Ovary (tissue), 9 donors: ENCODE data around the gene NAALADL1. TPM values are rescaled to one million over a fixed set of nuclear protein-coding genes. Genes with fewer than 3 reads are reported as not detected.

ENCODE experiments used
- DNase-seq, 5 donors: peaks; one replicate each; pipeline ENCODE4 v3.0.0-alpha.2; 2019 to 2020
- H3K27ac ChIP-seq, 2 donors: fragments of 200-600 bp; one replicate each; pipeline versions ENCODE4 v1.5.1 to v1.8.0; 2019 to 2022
- H3K27me3 ChIP-seq: fragments of 200-600 bp; one replicate; pipeline ENCODE4 v1.8.0; 2022
- H3K36me3 ChIP-seq: fragments of 200-600 bp; sonication (generic); one replicate; pipeline ENCODE4 v1.5.1; 2019
- H3K4me1 ChIP-seq: one replicate; pipeline ENCODE4 v1.8.1; 2013; ENCODE audit warnings: mild to moderate bottlenecking, moderate library complexity; ENCODE audit not compliant: insufficient read depth
- H3K4me3 ChIP-seq: fragments of 200-600 bp; sonication (generic); one replicate; pipeline ENCODE4 v1.5.1; 2017
- H3K9me3 ChIP-seq, 2 donors: fragments of 200-600 bp in 1 of 2; sonication (generic) in 1 of 2; one replicate each; pipeline versions ENCODE4 v1.5.1 to v1.8.1; 2013 to 2019; ENCODE audit warnings: mild to moderate bottlenecking in 1 of 2, moderate library complexity in 1 of 2
- EP300 ChIP-seq: sonication (generic); formaldehyde crosslinking; IDR thresholded peaks from one replicate; pipeline ENCODE4 v1.6.1; 2017; ENCODE audit warnings: antibody characterized with exemption
- POLR2A ChIP-seq: fragments of 450-650 bp; IDR thresholded peaks from one replicate; pipeline ENCODE4 v1.6.1; 2017; ENCODE audit warnings: antibody characterized with exemption, mild to moderate bottlenecking, moderate library complexity
- WGBS, 3 donors: extraction: QIAGEN DNeasy Blood & Tissue Kit in 1 of 3; methylation state at CpG; one replicate each; pipeline versions ENCODE4 v1.1.5 to v1.1.7; 2013 to 2017; 5-methylcytosine and 5-hydroxymethylcytosine counted together
- intact Hi-C, 4 donors: fragments of 100-400 bp; cut with DNase I; formaldehyde crosslinking; loops; one replicate each; pipeline versions ENCODE4 v1.11.0 to v1.15.1; 2022 to 2023
- polyA plus RNA-seq, 2 donors: library from polyadenylated mRNA; stranded (reverse); fragments of 200-250 nt in 1 of 2; fragments of 350-450 nt in 1 of 2; fragmentation: Illumina TruSeq in 1 of 2; extraction: RNeasy Lipid Tissue Mini Kit (QIAGEN cat#74804) in 1 of 2; gene quantifications; one replicate each; pipeline ENCODE4 v1.2.3, GENCODE V29; 2013 to 2014
- total RNA-seq, 7 donors: library from RNA; depleted of rRNA in 2 of 7; stranded (reverse); fragments of >200 nt in 2 of 7; fragmentation: NEBNext Ultra II Directional in 3 of 7; extraction: Animal tissue kit (Norgen Biotek cat#: 25700) in 3 of 7; gene quantifications; one replicate each; pipeline versions ENCODE4 v1.1.0 to v1.2.4, GENCODE V29; 2016 to 2023
- TF ChIP-seq, protein P1 (sequence below), 3 donors: fragments of 450-650 bp in 2 of 3; fragments of 200-600 bp in 1 of 3; IDR thresholded peaks; one replicate each; pipeline versions ENCODE4 v1.5.1 to v1.8.0; 2016 to 2022; ENCODE audit warnings: antibody characterized with exemption in 3 of 3, mild to moderate bottlenecking in 1 of 3
- donor health status: DM: no; HTN: no; CAD: no; lungs with moderate emphysema.
- donor health status: DM: no; HTN: no; CAD: no.
- donor health status: Bipolar disorder and iron deficiency.
- donor health status: DM: yes; HTN: yes; CAD: no.
- donor health status: DM: no; HTN: no; CAD: no.
- donor health status: DM: yes; HTN: yes; CAD: no.

The NAALADL1 gene
- total and polyA plus RNA-seq, 9 donors, result 7.1 to 33.7 (median 17.6) TPM

DNA sequence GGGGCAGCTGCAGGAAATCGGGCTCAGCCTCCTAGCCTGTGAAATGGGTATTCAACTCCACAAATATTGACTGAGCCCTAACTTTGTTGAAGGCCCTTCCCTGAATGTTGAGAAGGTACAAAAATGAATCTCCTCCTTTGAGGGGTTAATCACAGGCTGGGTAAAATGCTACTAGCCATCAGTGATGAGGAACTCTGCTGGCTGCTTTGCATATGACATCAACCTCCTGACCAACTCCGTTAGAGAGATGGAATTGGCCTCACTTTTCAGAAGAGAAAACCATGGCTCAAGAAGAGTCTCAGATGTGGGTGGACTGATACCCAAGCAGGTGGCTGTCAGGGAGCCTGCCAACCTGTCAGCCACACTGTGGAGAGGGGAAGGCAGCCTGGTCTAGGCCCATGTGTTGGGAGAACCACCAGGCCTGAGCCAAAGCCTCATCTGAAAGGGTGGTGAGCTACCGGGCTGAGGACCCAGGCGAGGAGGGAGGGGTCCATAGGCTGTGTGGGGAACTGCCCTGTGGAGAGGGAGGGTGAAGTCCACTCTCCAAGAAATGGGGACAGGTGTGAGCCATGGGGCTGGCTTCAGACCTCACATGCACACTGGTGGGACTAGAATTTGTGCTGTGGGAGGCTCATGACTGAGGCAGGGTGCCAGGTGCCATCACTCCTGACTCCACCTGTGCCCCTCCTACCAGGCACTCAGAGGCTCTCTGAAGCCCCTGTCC lies 13.7 kb upstream of the NAALADL1 start:
- H3K9me3 ChIP-seq, result no peaks in the 10 kb centered on the region
- H3K27me3 ChIP-seq, result no peaks in the 10 kb centered on the region
- no peak overlapping the region for H3K27ac ChIP-seq
- H3K4me1 ChIP-seq, result no peaks in the 10 kb centered on the region
- no peak overlapping the region for H3K4me3 ChIP-seq
- DNase-seq, result no peak
- TF ChIP-seq EP300, result no peak
- TF ChIP-seq, protein P1, sequence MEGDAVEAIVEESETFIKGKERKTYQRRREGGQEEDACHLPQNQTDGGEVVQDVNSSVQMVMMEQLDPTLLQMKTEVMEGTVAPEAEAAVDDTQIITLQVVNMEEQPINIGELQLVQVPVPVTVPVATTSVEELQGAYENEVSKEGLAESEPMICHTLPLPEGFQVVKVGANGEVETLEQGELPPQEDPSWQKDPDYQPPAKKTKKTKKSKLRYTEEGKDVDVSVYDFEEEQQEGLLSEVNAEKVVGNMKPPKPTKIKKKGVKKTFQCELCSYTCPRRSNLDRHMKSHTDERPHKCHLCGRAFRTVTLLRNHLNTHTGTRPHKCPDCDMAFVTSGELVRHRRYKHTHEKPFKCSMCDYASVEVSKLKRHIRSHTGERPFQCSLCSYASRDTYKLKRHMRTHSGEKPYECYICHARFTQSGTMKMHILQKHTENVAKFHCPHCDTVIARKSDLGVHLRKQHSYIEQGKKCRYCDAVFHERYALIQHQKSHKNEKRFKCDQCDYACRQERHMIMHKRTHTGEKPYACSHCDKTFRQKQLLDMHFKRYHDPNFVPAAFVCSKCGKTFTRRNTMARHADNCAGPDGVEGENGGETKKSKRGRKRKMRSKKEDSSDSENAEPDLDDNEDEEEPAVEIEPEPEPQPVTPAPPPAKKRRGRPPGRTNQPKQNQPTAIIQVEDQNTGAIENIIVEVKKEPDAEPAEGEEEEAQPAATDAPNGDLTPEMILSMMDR (IDR thresholded peaks at IDR 0.05), result no peak
- TF ChIP-seq POLR2A, result no peak
- no peaks in the 10 kb centered on the region for H3K36me3 ChIP-seq
- intact Hi-C loops, result no loop called here
- 58 to 66% (median 65%) methylated on average over 4 of the region's 4 CpGs for WGBS, 3 donors

DNA sequence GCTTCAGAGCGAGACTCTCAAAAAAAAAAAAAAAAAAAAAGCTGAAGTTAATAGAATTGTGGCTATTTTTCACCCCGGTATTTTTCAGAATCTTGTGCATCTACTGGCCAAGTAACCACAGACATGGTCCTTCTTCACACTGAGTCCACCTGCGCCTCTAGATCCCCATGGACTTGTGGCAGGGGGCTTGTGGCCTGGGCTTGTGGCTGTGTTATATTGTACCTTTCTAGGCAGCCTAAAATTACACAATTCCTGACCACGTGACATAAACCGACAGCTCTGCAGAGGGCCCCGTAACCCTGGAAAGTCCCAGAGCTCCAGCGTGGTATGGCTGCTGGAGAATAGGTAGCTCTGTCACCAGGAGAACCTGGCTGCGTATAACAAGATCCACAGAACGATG lies 10.9 kb upstream of the NAALADL1 start:
- Histone ChIP-seq H3K27me3 (no peaks in the 10 kb centered on the region), H3K27ac (no peak overlapping the region), H3K4me1 (no peaks in the 10 kb centered on the region), H3K36me3 (no peaks in the 10 kb centered on the region), H3K4me3 (no peak overlapping the region), H3K9me3 (no peaks in the 10 kb centered on the region)
- intact Hi-C loops, result no loop called here
- TF ChIP-seq, protein P1 (IDR thresholded peaks at IDR 0.05), result no peak
- TF ChIP-seq POLR2A (no peak), EP300 (no peak)
- DNase-seq, result no peak
- WGBS, 3 donors, result 63 to 65% (median 63%) methylated on average over 9 of the region's 9 CpGs

DNA sequence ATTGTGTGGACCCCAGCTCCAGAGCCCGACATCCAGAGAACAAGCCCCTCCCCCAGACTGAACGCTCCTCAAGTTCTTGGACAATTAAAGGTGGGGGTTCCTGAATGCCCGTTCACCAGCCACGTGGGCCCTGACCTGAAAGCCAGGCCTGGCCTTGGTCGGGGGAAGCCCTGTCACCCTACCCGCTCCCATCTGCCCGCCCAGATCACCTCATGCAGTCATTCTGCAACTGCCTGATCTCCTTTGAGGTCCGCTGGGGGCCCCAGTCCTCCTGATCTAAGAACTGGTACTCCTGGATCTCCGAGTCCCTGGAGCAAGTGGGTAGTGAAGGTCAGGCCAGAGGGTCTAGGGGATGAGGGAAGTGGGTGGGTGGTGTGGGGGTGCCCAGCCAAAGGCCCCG lies 9.1 kb upstream of the NAALADL1 start:
- intact Hi-C loops, result no loop called here
- no peak overlapping the region for H3K27ac ChIP-seq
- WGBS, 3 donors, result 73 to 81% (median 75%) methylated on average over 9 to 10 of the region's 10 CpGs
- no peaks in the 10 kb centered on the region for H3K4me1 ChIP-seq
- no peak for DNase-seq
- H3K9me3 ChIP-seq, result no peaks in the 10 kb centered on the region
- no peak for TF ChIP-seq EP300
- TF ChIP-seq, protein P1 (IDR thresholded peaks at IDR 0.05), result no peak
- TF ChIP-seq POLR2A, result no peak
- no peaks in the 10 kb centered on the region for H3K36me3 ChIP-seq
- H3K4me3 ChIP-seq, result no peak overlapping the region
- H3K27me3 ChIP-seq, result no peaks in the 10 kb centered on the region

DNA sequence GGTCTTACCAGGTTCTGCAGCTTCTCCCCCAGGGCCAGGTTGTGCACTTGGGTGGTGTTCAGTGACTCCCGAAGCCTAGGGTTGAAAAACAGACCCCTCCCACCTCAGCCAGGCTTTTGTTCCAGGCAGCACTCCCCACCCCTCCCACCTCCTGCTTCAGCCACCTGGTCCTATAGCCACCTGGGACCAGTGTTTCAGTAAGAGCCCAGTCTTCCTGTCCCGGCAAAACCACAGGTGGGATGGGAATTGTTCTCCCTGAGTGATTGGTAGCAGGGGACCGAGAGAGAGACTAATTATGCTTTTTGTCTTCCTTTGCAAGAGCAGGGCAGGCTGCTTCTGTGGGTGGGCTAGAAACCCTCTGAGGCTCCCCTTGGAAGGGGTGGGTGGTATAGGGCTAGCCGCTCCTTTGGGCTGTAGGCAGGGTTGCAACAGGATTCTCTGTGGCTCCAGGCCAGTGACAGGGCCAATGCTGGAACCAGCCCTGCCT lies 8.5 kb upstream of the NAALADL1 start:
- no peak for DNase-seq
- H3K9me3 ChIP-seq, result no peaks in the 10 kb centered on the region
- WGBS, 3 donors, result 52 to 80% (median 76%) methylated on average over 3 to 4 of the region's 4 CpGs
- no peak overlapping the region for H3K4me3 ChIP-seq
- TF ChIP-seq EP300 (no peak), POLR2A (no peak)
- TF ChIP-seq, protein P1 (IDR thresholded peaks at IDR 0.05), result no peak
- H3K27me3 ChIP-seq, result no peaks in the 10 kb centered on the region
- H3K36me3 ChIP-seq, result no peaks in the 10 kb centered on the region
- no peak overlapping the region for H3K27ac ChIP-seq
- intact Hi-C loops, result no loop called here
- no peaks in the 10 kb centered on the region for H3K4me1 ChIP-seq
